HG02938 (cell line): ENCODE data around the gene SELENOI.

Experiments used
- ATAC-seq: cut with Tn5 transposase; IDR thresholded peaks from one replicate; pipeline ENCODE4 v1.9.1; 2021; ENCODE audit warnings: mild to moderate bottlenecking, moderate library complexity; ENCODE audit not compliant: unreplicated experiment

Gene SELENOI

DNA sequence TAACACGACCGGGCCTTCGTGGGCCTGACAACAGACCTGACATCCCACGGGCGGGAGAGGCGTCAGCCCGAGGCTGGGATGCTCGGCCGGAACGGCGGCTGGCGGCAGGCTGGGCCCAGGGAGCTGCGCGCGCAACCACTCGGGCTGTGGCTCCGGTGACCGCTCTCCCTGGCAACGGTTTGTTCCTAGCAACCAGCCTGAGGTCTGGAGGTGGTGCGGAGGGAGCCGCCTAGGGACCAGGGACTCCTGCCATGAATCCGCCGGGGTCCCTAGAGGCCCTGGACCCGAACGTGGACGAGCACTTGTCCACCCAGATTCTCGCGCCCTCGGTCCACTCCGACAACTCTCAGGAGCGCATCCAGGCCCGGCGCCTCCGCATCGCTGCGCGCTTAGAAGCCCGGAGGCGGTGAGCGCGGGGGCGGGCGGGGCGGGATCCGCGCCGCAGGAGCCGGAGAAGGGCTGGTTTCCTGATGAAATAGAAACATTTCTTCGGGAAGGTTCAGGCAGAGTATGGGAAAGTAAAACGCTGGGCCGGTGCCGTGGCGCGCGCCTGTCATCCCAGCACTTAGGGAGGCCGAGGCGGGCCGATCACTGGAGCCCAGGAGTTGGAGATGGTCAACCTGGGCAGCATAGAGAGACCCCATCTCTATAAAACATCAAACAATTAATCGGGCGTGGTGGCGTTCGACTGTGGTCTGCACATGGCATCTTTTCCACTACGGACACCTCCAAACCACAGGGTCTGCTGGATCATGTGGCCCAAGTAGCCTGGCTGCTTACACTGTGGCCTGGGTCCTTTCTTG, 56.0 kb downstream of the SELENOI start, which contains the start of gene DRC1:
DRC1 (plus strand) TSS at position 182 of the 803 bp plus-strand sequence; CDS start at position 252, 70 bp downstream.
- ATAC-seq = no peak

DNA sequence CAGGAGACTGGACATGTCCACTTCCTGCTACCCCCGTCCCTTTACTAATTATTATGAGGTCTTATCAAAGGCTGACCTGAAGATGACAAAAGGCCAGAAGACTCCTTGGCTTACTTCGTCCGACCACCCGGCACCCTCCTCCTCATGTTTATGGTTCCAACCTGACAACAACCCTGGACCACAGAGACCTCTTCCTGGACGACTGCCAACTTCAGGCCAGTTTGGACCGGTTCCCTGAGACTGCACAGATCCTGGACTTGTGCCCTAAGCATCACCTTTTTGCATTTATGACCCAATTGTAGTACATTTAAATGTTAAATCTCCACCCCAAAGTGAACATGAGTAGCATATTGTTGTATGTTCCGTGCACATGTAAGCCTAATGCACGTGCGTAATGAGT, 61.6 kb downstream of the SELENOI start:
- no peak for ATAC-seq

DNA sequence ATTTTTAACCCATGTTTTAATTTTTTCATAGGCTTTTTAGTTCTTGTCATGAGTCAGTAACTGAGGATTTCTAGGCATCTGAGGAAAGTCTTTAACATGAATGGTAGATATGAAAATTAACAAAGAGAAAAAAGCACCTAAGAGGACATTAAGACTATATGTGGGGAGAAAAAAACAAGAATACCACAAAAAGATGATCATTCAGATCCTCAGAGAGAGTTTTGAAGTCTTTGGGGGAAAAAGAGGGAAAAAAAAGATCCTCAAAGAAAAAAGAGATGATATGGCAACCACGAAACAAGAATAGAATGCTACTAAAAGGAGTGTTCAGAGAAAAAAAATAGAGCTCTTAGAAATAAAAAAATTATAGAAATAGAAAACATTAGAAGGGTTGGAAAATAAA, 63.8 kb downstream of the SELENOI start:
- no peak for ATAC-seq

DNA sequence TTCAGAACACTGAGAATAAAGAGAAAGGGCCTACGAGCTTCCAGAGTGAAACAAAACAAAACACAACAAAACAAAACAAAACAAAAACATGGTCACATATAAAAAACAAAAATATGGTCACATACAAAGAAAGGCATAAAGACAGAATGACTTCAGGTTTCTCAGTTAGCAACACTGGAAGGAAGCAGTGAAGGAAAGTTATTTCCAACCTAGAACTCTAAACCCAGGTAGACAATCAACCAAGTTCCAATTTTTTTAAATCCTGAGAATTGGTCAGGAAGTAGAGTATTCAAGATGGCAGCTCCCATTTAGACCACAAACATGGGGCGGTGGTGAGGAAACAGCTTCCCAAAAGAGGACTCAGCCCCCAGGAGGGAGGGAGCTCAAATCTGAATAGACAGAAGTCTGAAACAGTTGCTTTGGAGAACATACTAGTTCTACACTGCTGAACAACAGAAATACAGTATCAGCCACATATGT, 64.9 kb downstream of the SELENOI start:
- ATAC-seq = no peak

GRCh38 chr2:26411419-26411818, 65.5 kb downstream of the SELENOI start:
- no peak for ATAC-seq

- ATAC-seq = no peak
Measured at GRCh38 chr2:26412091-26412673, 66.2 kb downstream of the SELENOI start.

DNA sequence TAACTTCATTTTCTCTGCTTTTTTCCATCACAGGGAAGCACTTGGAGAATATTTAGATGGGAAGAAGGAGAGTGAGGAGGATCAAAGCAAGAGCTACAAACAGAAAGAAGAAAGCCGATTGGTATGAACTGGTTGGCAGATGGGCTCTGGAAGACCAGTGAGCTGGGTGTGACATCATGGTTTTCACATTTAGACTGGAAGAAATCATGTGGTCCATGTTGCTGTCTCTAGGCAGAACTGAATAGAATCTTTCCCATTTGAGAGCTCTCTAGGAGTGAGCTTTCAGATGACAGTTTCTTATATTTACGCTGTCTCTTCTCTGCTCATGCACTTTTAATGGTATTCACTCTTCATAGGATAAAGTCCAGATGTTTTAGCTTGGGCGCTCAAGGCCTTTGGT, 68.4 kb downstream of the SELENOI start:
- ATAC-seq = no peak

- no peak for ATAC-seq
Measured at GRCh38 chr2:26421961-26422360, 76.0 kb downstream of the SELENOI start.

DNA sequence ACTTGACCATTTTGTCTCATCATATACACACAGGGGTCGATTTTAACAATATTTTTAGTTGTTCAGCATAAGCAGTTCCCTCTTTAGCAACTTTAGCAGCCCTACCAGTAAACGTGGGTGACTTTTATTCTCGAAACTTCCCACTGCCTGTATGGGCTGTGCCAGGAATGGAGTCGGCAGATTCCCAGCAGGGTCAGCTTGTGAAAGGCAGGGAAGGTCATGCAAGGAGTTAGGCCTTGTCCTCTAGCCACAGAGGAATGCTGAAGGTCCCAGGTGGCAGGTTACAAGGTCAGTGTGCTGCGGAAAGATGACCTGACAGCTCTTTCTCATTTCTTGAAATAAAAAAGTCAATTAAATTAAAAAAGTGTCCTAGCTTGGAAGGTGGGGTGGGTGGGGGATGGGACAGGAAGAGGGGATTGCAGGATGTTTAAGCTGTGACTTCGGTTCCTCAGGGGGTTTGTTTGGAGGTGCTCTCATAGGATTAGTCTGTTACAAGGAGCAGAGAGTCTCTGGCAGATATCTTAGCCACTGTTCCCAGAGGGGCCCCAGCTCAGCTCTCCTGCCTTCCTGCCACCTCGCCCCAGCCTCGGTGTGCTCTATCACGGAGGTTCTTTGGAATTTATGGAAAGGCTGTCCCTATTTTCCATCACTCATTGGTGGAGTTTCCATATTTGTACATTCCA, 77.1 kb downstream of the SELENOI start:
- no peak for ATAC-seq

DNA sequence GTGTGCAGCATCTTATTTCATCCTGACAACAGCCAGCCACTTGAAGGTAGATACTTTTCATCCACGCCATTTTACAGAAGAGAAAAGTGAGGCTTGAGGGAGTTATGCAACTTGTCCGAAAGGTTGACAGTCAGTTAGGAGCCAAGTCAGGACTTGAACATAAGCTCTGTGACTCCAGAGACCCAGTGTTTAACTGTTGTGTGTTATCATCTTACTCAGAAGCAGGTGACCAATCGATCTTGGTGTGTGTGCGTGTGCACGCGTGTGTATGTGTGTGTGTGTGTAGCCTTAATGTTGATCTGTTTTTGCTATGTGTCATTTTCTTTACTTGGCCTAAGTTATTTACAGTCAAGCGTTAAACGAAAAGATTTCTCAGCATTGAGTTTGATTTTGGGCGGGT, 77.8 kb downstream of the SELENOI start:
- no peak for ATAC-seq

DNA sequence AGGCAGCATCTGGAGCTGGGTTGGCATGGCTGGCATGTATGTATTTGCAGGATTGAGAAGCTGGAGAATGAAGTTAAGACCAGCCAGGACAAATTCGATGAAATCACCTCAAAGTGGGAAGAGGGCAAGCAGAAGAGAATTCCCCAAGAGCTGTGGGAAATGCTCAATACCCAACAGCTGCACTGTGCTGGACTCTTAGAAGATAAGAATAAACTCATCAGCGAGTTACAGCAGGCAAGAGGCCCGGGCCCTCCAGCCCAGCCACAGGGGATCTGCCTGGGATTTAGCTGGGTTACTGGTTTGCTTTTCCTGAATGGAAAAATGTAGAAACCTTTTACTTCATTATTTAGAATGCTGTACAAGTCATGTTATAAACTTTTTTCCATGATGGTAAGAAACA, 78.3 kb downstream of the SELENOI start:
- no peak for ATAC-seq

- ATAC-seq = no peak
Measured at GRCh38 chr2:26428846-26429245, 82.9 kb downstream of the SELENOI start.

- ATAC-seq = no peak
Measured at GRCh38 chr2:26429779-26430578, 84.0 kb downstream of the SELENOI start.

GRCh38 chr2:26430826-26431225, 84.9 kb downstream of the SELENOI start:
- ATAC-seq = no peak

DNA sequence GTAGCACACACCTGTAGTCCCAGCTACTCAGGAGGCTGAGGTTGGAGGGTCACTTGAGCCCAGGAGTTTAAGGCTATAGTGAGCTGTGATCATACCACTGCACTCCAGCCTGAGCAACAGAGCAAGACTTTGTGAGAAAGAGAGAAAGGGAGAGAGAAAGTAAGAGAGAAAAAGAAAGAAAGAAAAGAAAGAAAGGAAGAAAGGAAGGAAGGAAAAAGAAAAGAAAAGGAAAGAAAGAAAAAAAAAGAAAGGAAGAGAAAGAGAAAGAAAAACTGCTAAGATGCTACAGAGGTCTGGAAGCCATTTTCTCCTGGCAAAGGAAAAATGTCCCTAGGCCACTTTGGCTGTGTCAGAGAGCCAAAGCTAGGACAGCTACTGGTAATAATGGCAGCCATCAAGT, 86.4 kb downstream of the SELENOI start:
- no peak for ATAC-seq

DNA sequence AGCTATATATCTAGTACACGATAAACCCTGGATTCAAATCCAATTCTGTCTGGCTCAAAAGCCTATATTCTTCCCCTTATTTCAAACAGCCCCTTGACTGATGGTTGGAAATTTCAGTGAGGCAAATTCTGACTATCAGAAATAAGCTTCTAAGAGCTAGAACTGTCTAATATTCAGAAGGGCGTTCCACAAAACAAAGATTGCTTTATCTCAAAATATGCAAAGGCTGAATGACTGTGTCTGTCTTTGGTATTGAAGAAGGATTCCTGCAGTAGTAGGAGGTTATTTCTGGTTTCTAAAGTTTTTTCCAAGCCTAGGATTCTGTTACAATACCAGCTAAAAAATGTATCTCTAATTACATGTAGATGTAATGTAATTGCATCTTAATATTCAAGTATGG, 86.9 kb downstream of the SELENOI start:
- no peak for ATAC-seq

DNA sequence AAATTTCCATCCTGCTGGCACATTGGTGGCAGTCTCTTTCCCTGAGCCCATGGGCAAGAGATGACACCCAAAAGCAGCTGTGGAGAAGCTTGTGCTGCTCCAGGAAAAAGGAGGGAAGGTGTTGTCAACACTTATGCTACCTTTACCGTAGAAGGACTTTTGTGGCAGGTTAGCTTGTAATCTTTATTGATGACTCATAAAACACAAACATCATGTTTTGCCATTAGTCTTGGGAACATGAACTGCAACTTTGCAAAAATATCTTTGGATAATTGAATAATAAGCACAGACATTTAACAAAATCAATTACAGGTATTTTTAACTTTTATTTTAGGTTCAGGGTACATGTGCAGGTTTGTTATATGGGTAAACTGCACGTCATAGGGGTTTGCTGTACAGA, 89.2 kb downstream of the SELENOI start:
- ATAC-seq = no peak

DNA sequence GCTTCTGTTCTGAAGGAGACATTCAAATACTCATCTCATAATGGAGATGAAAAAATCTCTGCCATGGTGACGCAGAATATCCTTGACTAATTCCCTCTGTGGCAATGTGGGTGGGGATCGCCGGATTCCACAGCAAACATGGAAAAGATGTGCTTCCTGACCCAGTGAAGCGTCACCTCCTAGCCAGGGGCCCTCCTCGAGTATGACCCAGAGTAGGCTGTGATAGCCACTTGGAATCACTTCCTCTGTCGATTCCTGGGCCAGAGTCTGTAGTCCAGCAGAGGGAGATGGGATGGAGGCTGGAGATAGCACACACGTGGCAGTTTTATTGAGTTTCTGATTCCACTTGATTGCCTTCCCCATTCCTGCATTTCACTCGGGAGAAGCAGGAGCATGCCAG, 92.6 kb downstream of the SELENOI start:
- ATAC-seq = no peak

DNA sequence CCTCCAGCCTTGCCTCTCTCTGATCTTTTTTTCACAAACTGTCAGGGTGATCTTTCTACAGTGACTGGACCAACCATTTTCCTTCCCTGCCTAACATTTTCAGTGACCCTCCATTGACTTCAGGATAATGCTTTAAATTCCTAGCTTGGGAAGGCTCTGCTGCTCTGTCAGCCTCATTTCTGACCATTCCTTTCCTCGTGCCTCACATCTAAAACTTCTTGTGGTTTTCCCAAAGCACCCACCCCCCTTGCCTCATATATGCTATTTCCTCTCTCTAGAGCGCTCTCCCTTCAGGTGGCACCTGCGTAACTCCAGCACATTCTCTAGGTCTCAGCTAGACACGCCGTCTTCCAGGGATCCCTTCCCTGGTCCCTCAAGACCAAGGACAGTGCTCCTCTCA, 93.0 kb downstream of the SELENOI start:
- ATAC-seq = no peak

- ATAC-seq = no peak
Measured at GRCh38 chr2:26442301-26442700, 96.4 kb downstream of the SELENOI start.

- no peak for ATAC-seq
Measured at GRCh38 chr2:26442707-26443106, 96.8 kb downstream of the SELENOI start.
